Endodermal cell (in vitro differentiated cells): ENCODE results near the gene RPL7A. TPM values are rescaled to one million over a fixed set of nuclear protein-coding genes. Genes with fewer than 3 reads are reported as not detected.

ENCODE experiments used
- DNase-seq: peaks from one replicate; pipeline ENCODE4 v3.0.0-alpha.2; 2017
- H3K27ac ChIP-seq: 2 replicates; pipeline ENCODE4 v1.5.1; 2013; ENCODE audit warnings: mild to moderate bottlenecking, low read depth, low read length, moderate library complexity
- H3K27me3 ChIP-seq: 2 replicates; pipeline ENCODE4 v1.6.1; 2013; ENCODE audit warnings: mild to moderate bottlenecking, low read length, moderate library complexity; ENCODE audit not compliant: insufficient read depth, control insufficient read depth, poor library complexity, severe bottlenecking
- H3K36me3 ChIP-seq: 2 replicates; pipeline ENCODE4 v1.7.0; 2013; ENCODE audit warnings: mild to moderate bottlenecking, low read length, moderate library complexity; ENCODE audit not compliant: control insufficient read depth, insufficient read depth
- H3K4me1 ChIP-seq: one replicate; pipeline ENCODE4 v1.7.0; 2013; ENCODE audit warnings: low read length; ENCODE audit not compliant: control insufficient read depth, insufficient read depth
- H3K4me3 ChIP-seq: 2 replicates; pipeline ENCODE4 v1.5.1; 2013; ENCODE audit warnings: mild to moderate bottlenecking, low read length, moderate library complexity
- H3K9ac ChIP-seq: 2 replicates; pipeline ENCODE4 v1.6.1; 2013; ENCODE audit warnings: mild to moderate bottlenecking, low read length, moderate library complexity; ENCODE audit not compliant: poor library complexity, severe bottlenecking; ENCODE audit errors: extremely low read depth
- H3K9me3 ChIP-seq: 2 replicates; pipeline ENCODE4 v1.6.1; 2013; ENCODE audit warnings: mild to moderate bottlenecking, low read length, moderate library complexity; ENCODE audit not compliant: control insufficient read depth
- H3K27ac Mint-ChIP-seq: 2 replicates; pipeline ENCODE4 v1.8.0; 2020; ENCODE audit warnings: mixed read lengths
- H3K27me3 Mint-ChIP-seq: 2 replicates; pipeline ENCODE4 v1.8.0; 2021; ENCODE audit warnings: mild to moderate bottlenecking, mixed read lengths; ENCODE audit not compliant: insufficient read depth
- H3K36me3 Mint-ChIP-seq: 2 replicates; pipeline ENCODE4 v1.8.0; 2020; ENCODE audit warnings: low read depth, mixed read lengths
- H3K4me1 Mint-ChIP-seq: 2 replicates; pipeline ENCODE4 v1.8.0; 2020; ENCODE audit warnings: mixed read lengths
- H3K4me3 Mint-ChIP-seq: 2 replicates; pipeline ENCODE4 v1.8.0; 2020; ENCODE audit warnings: mild to moderate bottlenecking, moderate library complexity, mixed read lengths
- H3K9me3 Mint-ChIP-seq: 2 replicates; pipeline ENCODE4 v1.8.0; 2020; ENCODE audit warnings: mild to moderate bottlenecking, mixed read lengths
- WGBS, 2 experiments: methylation state at CpG; one replicate each; pipeline versions ENCODE4 v1.1.5 to v1.1.7; 2013; ENCODE audit warnings: missing lambda C conversion rate in 2 of 2, mixed read lengths in 1 of 2; ENCODE audit not compliant: insufficient coverage in 1 of 2, insufficient read length in 1 of 2; 5-methylcytosine and 5-hydroxymethylcytosine counted together
- total RNA-seq, 2 donors: library from RNA; stranded (reverse); fragmentation: NEBNext Ultra II Directional in 1 of 2; extraction: Animal tissue kit (Norgen Biotek cat#: 25700) in 1 of 2; gene quantifications; 2 replicates in 1 of 2; 3 replicates in 1 of 2; pipeline ENCODE4 v1.2.1, GENCODE V29; 2021
- TF ChIP-seq, protein P1 (sequence below): fragments of 200-600 bp; sonication (generic); conservative IDR thresholded peaks from 2 replicates; pipeline ENCODE4 v1.5.0; 2021; ENCODE audit warnings: antibody characterized with exemption, mild to moderate bottlenecking

The RPL7A gene
- total RNA-seq, 2 donors from 2014 or later: 2,418 to 2,634 TPM

GRCh38 chr9:133303266-133304157 lies 44.5 kb upstream of the RPL7A start:
- Mint-ChIP-seq H3K27ac (no peak overlapping the region), H3K27me3 (peaks cover 14% of the 10 kb centered on the region), H3K9me3 (no peaks in the 10 kb centered on the region), H3K4me1 (no peaks in the 10 kb centered on the region), H3K4me3 (no peak overlapping the region), H3K36me3 (no peaks in the 10 kb centered on the region)
- Histone ChIP-seq H3K27ac (no peak overlapping the region), H3K4me1 (no peaks in the 10 kb centered on the region), H3K9ac (no peak overlapping the region), H3K27me3 (no peaks in the 10 kb centered on the region), H3K4me3 (no peak overlapping the region), H3K36me3 (no peaks in the 10 kb centered on the region), H3K9me3 (no peaks in the 10 kb centered on the region)
- no peak for DNase-seq
- TF ChIP-seq, protein P1, sequence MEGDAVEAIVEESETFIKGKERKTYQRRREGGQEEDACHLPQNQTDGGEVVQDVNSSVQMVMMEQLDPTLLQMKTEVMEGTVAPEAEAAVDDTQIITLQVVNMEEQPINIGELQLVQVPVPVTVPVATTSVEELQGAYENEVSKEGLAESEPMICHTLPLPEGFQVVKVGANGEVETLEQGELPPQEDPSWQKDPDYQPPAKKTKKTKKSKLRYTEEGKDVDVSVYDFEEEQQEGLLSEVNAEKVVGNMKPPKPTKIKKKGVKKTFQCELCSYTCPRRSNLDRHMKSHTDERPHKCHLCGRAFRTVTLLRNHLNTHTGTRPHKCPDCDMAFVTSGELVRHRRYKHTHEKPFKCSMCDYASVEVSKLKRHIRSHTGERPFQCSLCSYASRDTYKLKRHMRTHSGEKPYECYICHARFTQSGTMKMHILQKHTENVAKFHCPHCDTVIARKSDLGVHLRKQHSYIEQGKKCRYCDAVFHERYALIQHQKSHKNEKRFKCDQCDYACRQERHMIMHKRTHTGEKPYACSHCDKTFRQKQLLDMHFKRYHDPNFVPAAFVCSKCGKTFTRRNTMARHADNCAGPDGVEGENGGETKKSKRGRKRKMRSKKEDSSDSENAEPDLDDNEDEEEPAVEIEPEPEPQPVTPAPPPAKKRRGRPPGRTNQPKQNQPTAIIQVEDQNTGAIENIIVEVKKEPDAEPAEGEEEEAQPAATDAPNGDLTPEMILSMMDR: no peak
- 84 to 85% methylated on average over 13 to 26 of the region's 26 CpGs for WGBS, 2 experiments

DNA sequence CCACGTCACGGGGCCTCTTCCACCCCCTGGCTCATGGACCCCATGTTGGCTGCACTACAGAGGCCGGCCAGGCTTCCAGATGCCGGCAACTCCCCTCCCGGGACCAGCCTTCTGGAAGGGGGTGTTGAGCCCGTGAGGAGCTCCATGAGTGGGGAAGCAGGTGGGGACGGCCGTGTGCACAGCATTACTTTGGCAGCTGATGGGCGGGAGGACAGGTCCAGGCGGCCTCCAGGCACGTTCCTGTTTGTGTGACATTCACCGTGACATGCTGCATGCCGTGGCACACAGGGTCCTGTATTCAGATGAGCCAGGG lies 43.9 kb upstream of the RPL7A start:
- H3K9me3 ChIP-seq: no peaks in the 10 kb centered on the region
- no peak overlapping the region for H3K9ac ChIP-seq
- H3K36me3 Mint-ChIP-seq: no peaks in the 10 kb centered on the region
- peaks cover 3% of the 10 kb centered on the region for H3K9me3 Mint-ChIP-seq
- H3K4me1 ChIP-seq: no peaks in the 10 kb centered on the region
- no peak overlapping the region for H3K27ac Mint-ChIP-seq
- no peaks in the 10 kb centered on the region for H3K36me3 ChIP-seq
- H3K4me3 Mint-ChIP-seq: no peak overlapping the region
- no peaks in the 10 kb centered on the region for H3K27me3 ChIP-seq
- no peaks in the 10 kb centered on the region for H3K4me1 Mint-ChIP-seq
- no peak for DNase-seq
- H3K27ac ChIP-seq: no peak overlapping the region
- 83 to 92% methylated on average over 10 to 13 of the region's 13 CpGs for WGBS, 2 experiments
- peaks cover 15% of the 10 kb centered on the region for H3K27me3 Mint-ChIP-seq
- H3K4me3 ChIP-seq: no peak overlapping the region
- TF ChIP-seq, protein P1: no peak

- Mint-ChIP-seq H3K36me3 (no peaks in the 10 kb centered on the region), H3K27me3 (peaks cover 15% of the 10 kb centered on the region), H3K4me3 (no peak overlapping the region), H3K9me3 (peaks cover 9% of the 10 kb centered on the region), H3K27ac (no peak overlapping the region), H3K4me1 (no peaks in the 10 kb centered on the region)
- TF ChIP-seq, protein P1: no peak
- Histone ChIP-seq H3K27me3 (no peaks in the 10 kb centered on the region), H3K4me3 (no peak overlapping the region), H3K9me3 (peaks cover 6% of the 10 kb centered on the region), H3K36me3 (no peaks in the 10 kb centered on the region), H3K4me1 (no peaks in the 10 kb centered on the region), H3K27ac (no peak overlapping the region), H3K9ac (no peak overlapping the region)
- no peak for DNase-seq
- WGBS, 2 experiments: 92 to 96% methylated on average over 28 to 38 of the region's 38 CpGs
Observed at GRCh38 chr9:133304477-133305377, 43.3 kb upstream of the RPL7A start.
